ENCODE results near the gene RGMB. TPM values are rescaled to one million over a fixed set of nuclear protein-coding genes. Genes with fewer than 3 reads are reported as not detected.
"Not testable (repeated sequence)": the region's sequence is repeated elsewhere in the genome, so short reads cannot be mapped to it uniquely, and the experiment has no call there.

The RGMB gene
- total and polyA plus RNA-seq, 3 experiments from 2014 or later = 2.1 to 5.2 (median 5.1) TPM

GRCh38 chr5:98738481-98739149 is 34.8 kb upstream of the RGMB start:
- peaks cover 7 to 39% of the 10 kb centered on the region in 2 donors for H3K27me3 Mint-ChIP-seq
- H3K9me3 Mint-ChIP-seq; CTCF ChIA-PET; H3K4me1 Mint-ChIP-seq; H3K27me3 ChIP-seq (ENCODE audit: insufficient read depth, low read length, poor library complexity, severe bottlenecking); H3K4me3 Mint-ChIP-seq; H3K36me3 ChIP-seq (ENCODE audit: insufficient read depth, low read length); H3K4me1 ChIP-seq (ENCODE audit: insufficient read depth, low read length); POLR2A ChIA-PET; DNase-seq; H3K27ac ChIP-seq (ENCODE audit: low read depth, low read length); H3K36me3 Mint-ChIP-seq; H3K27ac Mint-ChIP-seq; H3K9me3 ChIP-seq (ENCODE audit: low read length); H3K4me3 ChIP-seq (ENCODE audit: low read length): not testable (repeated sequence)

GRCh38 chr5:98741926-98742325 is 31.5 kb upstream of the RGMB start:
- no peaks in the 10 kb centered on the region for H3K4me1 Mint-ChIP-seq
- Histone ChIP-seq H3K9me3 (ENCODE audit: low read length) (no peaks in the 10 kb centered on the region), H3K36me3 (ENCODE audit: insufficient read depth, low read length) (no peaks in the 10 kb centered on the region), H3K27me3 (ENCODE audit: insufficient read depth, low read length, poor library complexity, severe bottlenecking) (no peaks in the 10 kb centered on the region), H3K4me3 (ENCODE audit: low read length) (no peak overlapping the region), H3K4me1 (ENCODE audit: insufficient read depth, low read length) (no peaks in the 10 kb centered on the region), H3K27ac (ENCODE audit: low read depth, low read length) (no peak overlapping the region)
- no peak for DNase-seq
- peaks cover 14 to 34% of the 10 kb centered on the region in 2 donors for H3K27me3 Mint-ChIP-seq
- POLR2A ChIA-PET = no interaction called here
- H3K27ac Mint-ChIP-seq = peak overlapping the region in 1 of 8 donors; percentile 25
- no peaks in the 10 kb centered on the region for H3K36me3 Mint-ChIP-seq
- no peak overlapping the region for H3K4me3 Mint-ChIP-seq
- H3K9me3 Mint-ChIP-seq = peaks cover 0 to 8% (median 3%) of the 10 kb centered on the region in 5 donors
- CTCF ChIA-PET = interaction anchor here (0.6 kb wide), 1 partner anchor 13 kb away, joined by 3 read pairs; no protein-coding TSS in a partner anchor

GRCh38 chr5:98742396-98743073 is 30.9 kb upstream of the RGMB start:
- H3K27me3 ChIP-seq (ENCODE audit: insufficient read depth, low read length, poor library complexity, severe bottlenecking) = no peaks in the 10 kb centered on the region
- no peaks in the 10 kb centered on the region for H3K9me3 ChIP-seq (ENCODE audit: low read length)
- Mint-ChIP-seq H3K27me3 (peaks cover 14 to 31% of the 10 kb centered on the region in 2 donors), H3K36me3 (no peaks in the 10 kb centered on the region), H3K4me3 (no peak overlapping the region), H3K4me1 (no peaks in the 10 kb centered on the region), H3K9me3 (peaks cover 0 to 10% (median 3%) of the 10 kb centered on the region in 5 donors), H3K27ac (peak overlapping the region in 1 of 8 donors; percentile 4)
- ChIA-PET CTCF (no interaction called here), POLR2A (no interaction called here)
- H3K27ac ChIP-seq (ENCODE audit: low read depth, low read length) = no peak overlapping the region
- no peak overlapping the region for H3K4me3 ChIP-seq (ENCODE audit: low read length)
- DNase-seq = no peak
- H3K36me3 ChIP-seq (ENCODE audit: insufficient read depth, low read length) = no peaks in the 10 kb centered on the region
- no peaks in the 10 kb centered on the region for H3K4me1 ChIP-seq (ENCODE audit: insufficient read depth, low read length)

GRCh38 chr5:98748259-98748658 is 25.2 kb upstream of the RGMB start:
- CTCF ChIA-PET; H3K4me1 ChIP-seq (ENCODE audit: insufficient read depth, low read length); H3K36me3 ChIP-seq (ENCODE audit: insufficient read depth, low read length); POLR2A ChIA-PET; H3K27ac Mint-ChIP-seq; H3K27ac ChIP-seq (ENCODE audit: low read depth, low read length); DNase-seq; H3K36me3 Mint-ChIP-seq; H3K9me3 ChIP-seq (ENCODE audit: low read length); H3K4me3 ChIP-seq (ENCODE audit: low read length); H3K4me3 Mint-ChIP-seq; H3K4me1 Mint-ChIP-seq; H3K27me3 ChIP-seq (ENCODE audit: insufficient read depth, low read length, poor library complexity, severe bottlenecking): not testable (repeated sequence)
- Mint-ChIP-seq H3K27me3 (peaks cover 13 to 36% of the 10 kb centered on the region in 2 donors), H3K9me3 (peaks cover 0 to 11% (median 4%) of the 10 kb centered on the region in 5 donors)

GRCh38 chr5:98749046-98749445 is 24.4 kb upstream of the RGMB start:
- H3K4me3 ChIP-seq (ENCODE audit: low read length) = no peak overlapping the region
- ChIA-PET CTCF (no interaction called here), POLR2A (no interaction called here)
- no peaks in the 10 kb centered on the region for H3K9me3 ChIP-seq (ENCODE audit: low read length)
- no peaks in the 10 kb centered on the region for H3K36me3 ChIP-seq (ENCODE audit: insufficient read depth, low read length)
- no peak for DNase-seq
- H3K27me3 Mint-ChIP-seq = peaks cover 13 to 36% of the 10 kb centered on the region in 2 donors
- H3K36me3 Mint-ChIP-seq = no peaks in the 10 kb centered on the region
- H3K4me1 Mint-ChIP-seq = no peaks in the 10 kb centered on the region
- H3K4me3 Mint-ChIP-seq = no peak overlapping the region
- no peak overlapping the region for H3K27ac Mint-ChIP-seq
- H3K4me1 ChIP-seq (ENCODE audit: insufficient read depth, low read length) = no peaks in the 10 kb centered on the region
- H3K9me3 Mint-ChIP-seq = peaks cover 0 to 11% (median 4%) of the 10 kb centered on the region in 5 donors
- no peaks in the 10 kb centered on the region for H3K27me3 ChIP-seq (ENCODE audit: insufficient read depth, low read length, poor library complexity, severe bottlenecking)
- H3K27ac ChIP-seq (ENCODE audit: low read depth, low read length) = no peak overlapping the region

GRCh38 chr5:98750693-98751092 is 22.8 kb upstream of the RGMB start:
- no peak for DNase-seq
- peaks cover 10 to 33% of the 10 kb centered on the region in 2 donors for H3K27me3 Mint-ChIP-seq
- no peaks in the 10 kb centered on the region for H3K9me3 ChIP-seq (ENCODE audit: low read length)
- no peak overlapping the region for H3K27ac Mint-ChIP-seq
- no peaks in the 10 kb centered on the region for H3K36me3 ChIP-seq (ENCODE audit: insufficient read depth, low read length)
- no peaks in the 10 kb centered on the region for H3K36me3 Mint-ChIP-seq
- H3K9me3 Mint-ChIP-seq = peaks cover 0 to 11% (median 3%) of the 10 kb centered on the region in 5 donors
- H3K4me3 ChIP-seq (ENCODE audit: low read length) = no peak overlapping the region
- POLR2A ChIA-PET = no interaction called here
- H3K27ac ChIP-seq (ENCODE audit: low read depth, low read length) = no peak overlapping the region
- no peaks in the 10 kb centered on the region for H3K4me1 ChIP-seq (ENCODE audit: insufficient read depth, low read length)
- H3K4me1 Mint-ChIP-seq = no peaks in the 10 kb centered on the region
- no peak overlapping the region for H3K4me3 Mint-ChIP-seq
- CTCF ChIA-PET = interaction anchor here (6.1 kb wide), 1 partner anchor 19 kb away, joined by 23 read pairs; no protein-coding TSS in a partner anchor
- H3K27me3 ChIP-seq (ENCODE audit: insufficient read depth, low read length, poor library complexity, severe bottlenecking) = no peaks in the 10 kb centered on the region

- CTCF ChIA-PET = interaction anchor here (6.1 kb wide), 1 partner anchor 17 kb away, joined by 23 read pairs; no protein-coding TSS in a partner anchor
- H3K4me3 ChIP-seq (ENCODE audit: low read length); H3K36me3 Mint-ChIP-seq; H3K4me1 ChIP-seq (ENCODE audit: insufficient read depth, low read length); H3K4me1 Mint-ChIP-seq; H3K9me3 ChIP-seq (ENCODE audit: low read length); H3K9me3 Mint-ChIP-seq; H3K36me3 ChIP-seq (ENCODE audit: insufficient read depth, low read length); DNase-seq; H3K27me3 ChIP-seq (ENCODE audit: insufficient read depth, low read length, poor library complexity, severe bottlenecking); H3K4me3 Mint-ChIP-seq; H3K27ac ChIP-seq (ENCODE audit: low read depth, low read length); H3K27ac Mint-ChIP-seq; POLR2A ChIA-PET: not testable (repeated sequence)
- peaks cover 7 to 31% of the 10 kb centered on the region in 2 donors for H3K27me3 Mint-ChIP-seq
These were observed 21.1 kb upstream of the RGMB start for GRCh38 chr5:98752331-98752730.

GRCh38 chr5:98752801-98753200 is 20.7 kb upstream of the RGMB start:
- H3K9me3 ChIP-seq (ENCODE audit: low read length); POLR2A ChIA-PET; H3K36me3 ChIP-seq (ENCODE audit: insufficient read depth, low read length); H3K4me3 Mint-ChIP-seq; H3K27ac ChIP-seq (ENCODE audit: low read depth, low read length); H3K4me3 ChIP-seq (ENCODE audit: low read length); DNase-seq; H3K4me1 ChIP-seq (ENCODE audit: insufficient read depth, low read length); H3K27me3 ChIP-seq (ENCODE audit: insufficient read depth, low read length, poor library complexity, severe bottlenecking); H3K9me3 Mint-ChIP-seq; H3K27ac Mint-ChIP-seq; H3K4me1 Mint-ChIP-seq; H3K36me3 Mint-ChIP-seq: not testable (repeated sequence)
- CTCF ChIA-PET = interaction anchor here (6.1 kb wide), 1 partner anchor 17 kb away, joined by 23 read pairs; no protein-coding TSS in a partner anchor
- H3K27me3 Mint-ChIP-seq = peaks cover 7 to 34% of the 10 kb centered on the region in 2 donors

All from CD8-positive, alpha-beta memory T cell (primary cell).